ENCODE data around the gene PHF19.

GRCh38 chr9:120820095-120820494, 56.9 kb downstream of the PHF19 start:
- TF ChIP-seq POLR2A (IDR thresholded peaks at IDR 0.05; ENCODE audit: low read length): no peak
- no peak for TF ChIP-seq GATA1 (IDR thresholded peaks at IDR 0.05; ENCODE audit: low read depth, low read length)
